Common myeloid progenitor, CD34-positive (primary cell): ENCODE results near the gene VEGFA.

Experiments
- CTCF ChIA-PET: fragments of 350-600 bp; sonication (Branson Sonifier 250); formaldehyde crosslinking; loops from one replicate; lab custom pipeline; 2021; ENCODE audit warnings: antibody characterized with exemption; lab: Charles Lee
- POLR2A ChIA-PET: fragments of 350-600 bp; sonication (Branson Sonifier 250); formaldehyde crosslinking; loops from one replicate; lab custom pipeline; 2021; ENCODE audit warnings: antibody characterized with exemption; lab: Charles Lee
- DNase-seq, 3 donors: peaks; one replicate each; pipeline versions ENCODE4 v3.0.0 to v3.0.0-alpha.2; 2013
- H3K27ac ChIP-seq, 2 experiments: 1 replicate in 1 of 2; 2 replicates in 1 of 2; pipeline ENCODE4 v1.7.0; 2013; ENCODE audit warnings: inconsistent platforms in 2 of 2, low read length in 2 of 2, mild to moderate bottlenecking in 2 of 2, low read depth in 1 of 2, moderate library complexity in 1 of 2; ENCODE audit not compliant: severe bottlenecking in 2 of 2, insufficient read depth in 1 of 2, poor library complexity in 1 of 2
- H3K27me3 ChIP-seq, 5 experiments: replicated peaks in 2 of 5; 1 replicate in 3 of 5; 2 replicates in 2 of 5; pipeline versions ENCODE4 v1.6.1 to v1.7.0; 2013; ENCODE audit warnings: low read length in 4 of 5, mild to moderate bottlenecking in 2 of 5, moderate library complexity in 2 of 5, inconsistent platforms in 1 of 5; ENCODE audit not compliant: insufficient read depth in 5 of 5, control insufficient read depth in 4 of 5
- H3K36me3 ChIP-seq, 4 experiments: 1 replicate in 2 of 4; 2 replicates in 2 of 4; pipeline versions ENCODE4 v1.6.1 to v1.7.0; 2013; ENCODE audit warnings: low read length in 3 of 4, control low read depth in 1 of 4, mild to moderate bottlenecking in 1 of 4; ENCODE audit not compliant: control insufficient read depth in 4 of 4, insufficient read depth in 4 of 4
- H3K4me1 ChIP-seq, 4 experiments: 1 replicate in 3 of 4; 2 replicates in 1 of 4; pipeline versions ENCODE4 v1.6.1 to v1.7.1; 2013; ENCODE audit warnings: low read length in 3 of 4, mild to moderate bottlenecking in 3 of 4, control low read depth in 1 of 4, inconsistent platforms in 1 of 4, moderate library complexity in 1 of 4; ENCODE audit not compliant: control insufficient read depth in 4 of 4, insufficient read depth in 4 of 4; ENCODE audit errors: control extremely low read depth in 1 of 4
- H3K4me3 ChIP-seq, 7 experiments: 1 replicate in 4 of 7; 2 replicates in 3 of 7; pipeline versions ENCODE4 v1.5.1 to v1.7.0; 2013; ENCODE audit warnings: mild to moderate bottlenecking in 7 of 7, low read length in 6 of 7, moderate library complexity in 6 of 7, inconsistent platforms in 2 of 7, low read depth in 2 of 7, control low read depth in 1 of 7; ENCODE audit not compliant: insufficient read depth in 4 of 7, control insufficient read depth in 1 of 7; ENCODE audit errors: extremely low read depth in 1 of 7
- H3K9me3 ChIP-seq, 5 experiments: 1 replicate in 4 of 5; 2 replicates in 1 of 5; pipeline versions ENCODE4 v1.6.1 to v1.7.1; 2013; ENCODE audit warnings: low read length in 4 of 5, mild to moderate bottlenecking in 2 of 5, inconsistent platforms in 1 of 5, low read depth in 1 of 5, moderate library complexity in 1 of 5; ENCODE audit not compliant: control insufficient read depth in 4 of 5, insufficient read depth in 2 of 5; ENCODE audit errors: control extremely low read depth in 1 of 5
- WGBS: methylation state at CpG from one replicate; pipeline ENCODE4 v1.1.5; 2013; ENCODE audit not compliant: insufficient coverage; 5-methylcytosine and 5-hydroxymethylcytosine counted together

VEGFA gene

DNA sequence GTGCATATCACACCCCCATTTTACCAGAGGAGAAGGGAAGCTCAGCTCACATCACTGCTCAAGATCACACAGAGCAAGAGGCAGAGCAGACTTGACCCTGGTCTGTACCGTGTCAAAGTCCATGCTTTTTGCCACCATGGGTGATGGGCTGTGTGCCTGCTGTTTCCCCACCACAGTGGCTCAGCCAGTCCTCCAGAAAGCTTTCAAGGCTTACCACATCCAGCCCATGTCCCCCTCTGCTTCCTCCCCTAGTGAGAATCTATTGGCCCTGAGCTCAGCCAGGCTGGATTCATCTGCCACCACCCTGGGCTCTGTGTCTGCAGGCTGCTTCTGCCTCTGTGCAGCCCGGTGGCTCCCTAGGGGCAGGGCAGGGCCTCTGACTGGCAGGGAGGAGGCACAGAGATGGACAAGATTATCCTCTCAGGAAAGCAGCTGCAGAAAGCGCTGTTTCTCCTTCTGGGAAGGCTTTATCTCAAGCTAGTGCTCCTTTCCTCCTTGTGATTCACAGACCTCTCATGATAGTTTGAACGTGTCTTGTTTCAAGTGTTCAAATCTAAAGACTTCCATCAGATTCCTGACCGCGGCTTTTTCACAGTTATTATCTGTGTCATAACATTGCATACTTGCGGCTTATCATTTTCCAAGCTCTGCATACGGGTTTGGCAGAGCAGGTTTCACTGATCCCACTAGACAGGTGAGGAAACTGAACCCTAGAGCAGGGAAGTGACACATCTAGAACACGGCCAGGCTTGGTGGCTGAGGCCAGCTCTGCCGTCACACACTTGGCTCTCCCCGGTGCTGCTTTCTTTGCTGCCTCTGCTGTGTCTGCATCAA is 37.4 kb downstream of the VEGFA start:
- WGBS, result 57% methylated on average over 11 of the region's 11 CpGs
- no peak overlapping the region for H3K27ac ChIP-seq
- peak in 2 of 3 donors; percentile 85 to 88 for DNase-seq
- peaks cover 0 to 45% (median 26%) of the 10 kb centered on the region in 4 experiments for H3K4me1 ChIP-seq
- H3K9me3 ChIP-seq, result no peaks in the 10 kb centered on the region
- CTCF ChIA-PET, result interaction anchor here (0.7 to 7.9 kb wide), 8 partner anchors 10 to 122 kb away, joined by 3 to 68 read pairs (median 4); no protein-coding TSS in a partner anchor
- POLR2A ChIA-PET, result interaction anchor here (0.6 to 1.1 kb wide), 3 partner anchors 20 to 38 kb away, joined by 3 to 6 read pairs (median 3); partner anchors contain the start of gene VEGFA
- no peaks in the 10 kb centered on the region for H3K27me3 ChIP-seq
- H3K36me3 ChIP-seq, result peaks cover 0 to 2% (median 0%) of the 10 kb centered on the region in 4 experiments
- H3K4me3 ChIP-seq, result no peak overlapping the region

DNA sequence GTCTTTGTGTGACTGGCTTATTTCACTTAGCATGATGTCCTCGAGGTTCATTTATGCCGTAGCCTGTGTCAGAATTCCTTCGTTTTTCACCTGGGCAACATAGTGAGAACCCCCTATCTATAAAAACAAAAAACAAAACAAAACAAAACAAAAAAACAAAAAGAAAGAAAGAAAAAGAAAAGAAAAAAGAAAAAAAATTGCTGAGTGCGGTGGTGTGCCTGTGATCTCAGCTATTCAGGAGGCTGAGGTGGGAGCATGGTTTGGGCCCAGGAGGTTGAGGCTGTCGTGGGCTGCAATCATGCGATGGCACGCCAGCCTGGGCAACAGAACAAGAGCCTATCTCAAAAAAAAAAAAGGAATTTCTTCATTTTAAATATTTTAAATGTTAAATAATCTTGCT is 38.4 kb downstream of the VEGFA start:
- CTCF ChIA-PET, result interaction anchor here (0.6 to 7.9 kb wide), 6 partner anchors 9 to 308 kb away, joined by 3 to 68 read pairs (median 4); no protein-coding TSS in a partner anchor
- Histone ChIP-seq H3K27ac (no peak overlapping the region), H3K4me3 (no peak overlapping the region), H3K4me1 (peaks cover 0 to 44% (median 29%) of the 10 kb centered on the region in 4 experiments), H3K9me3 (no peaks in the 10 kb centered on the region), H3K27me3 (no peaks in the 10 kb centered on the region), H3K36me3 (peaks cover 0 to 2% (median 0%) of the 10 kb centered on the region in 4 experiments)
- 80% methylated on average over 1 of the region's 7 CpGs for WGBS
- no peak for DNase-seq
- POLR2A ChIA-PET, result interaction anchor here (0.6 kb wide), 1 partner anchor 19 kb away, joined by 3 read pairs; no protein-coding TSS in a partner anchor

DNA sequence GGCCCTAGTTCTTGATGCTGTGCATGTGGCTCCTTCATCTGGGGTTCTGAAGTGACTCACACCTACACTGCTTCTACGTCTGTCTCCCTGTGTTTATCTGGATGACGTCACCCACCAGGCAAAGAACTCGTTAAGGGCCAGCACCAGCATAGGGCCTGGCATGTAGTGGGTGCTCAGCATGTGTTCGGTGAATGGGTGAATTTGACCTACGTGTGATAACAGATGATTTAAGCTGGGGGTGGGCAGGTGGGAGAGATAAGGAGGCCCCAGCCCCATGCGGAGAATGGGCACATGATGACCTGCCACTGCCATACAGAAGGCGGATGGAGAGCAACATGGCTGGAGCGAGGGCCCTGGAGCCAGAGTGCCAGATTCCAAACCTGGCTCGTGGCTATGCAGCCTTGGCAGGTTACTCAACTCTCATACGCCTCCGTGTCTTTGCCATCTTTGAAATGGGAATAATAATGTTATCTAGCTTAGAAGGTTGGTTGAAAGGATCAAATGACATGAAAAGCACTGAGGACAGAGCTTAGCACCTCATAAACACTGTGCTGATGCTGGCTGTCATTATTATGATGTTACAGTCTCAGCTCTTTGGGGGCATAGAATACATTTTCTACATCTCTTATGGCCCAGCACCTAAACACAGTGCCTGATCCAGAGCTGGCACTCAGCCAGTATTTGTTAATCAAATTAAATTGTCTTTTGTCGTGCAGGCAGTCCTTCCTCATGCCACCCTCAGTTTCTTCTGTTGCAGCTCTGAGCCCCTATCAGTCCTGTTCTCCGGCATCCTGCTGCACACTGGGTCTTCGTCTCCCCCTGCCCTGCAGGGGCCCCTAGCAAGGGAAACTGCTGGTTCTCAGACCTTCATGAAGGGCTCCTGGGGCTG is 39.6 kb downstream of the VEGFA start:
- Histone ChIP-seq H3K27me3 (no peaks in the 10 kb centered on the region), H3K9me3 (no peaks in the 10 kb centered on the region), H3K27ac (no peak overlapping the region), H3K4me3 (no peak overlapping the region), H3K4me1 (peaks cover 3 to 42% (median 31%) of the 10 kb centered on the region in 4 experiments), H3K36me3 (peaks cover 0 to 2% (median 0%) of the 10 kb centered on the region in 4 experiments)
- ChIA-PET POLR2A (interaction anchor here (0.6 kb wide), 1 partner anchor 347 kb away, joined by 3 read pairs; no protein-coding TSS in a partner anchor), CTCF (interaction anchor here (0.7 to 1.3 kb wide), 3 partner anchors 10 to 35 kb away, joined by 3 to 4 read pairs (median 4); no protein-coding TSS in a partner anchor)
- DNase-seq, result no peak
- 96% methylated on average over 11 of the region's 14 CpGs for WGBS

DNA sequence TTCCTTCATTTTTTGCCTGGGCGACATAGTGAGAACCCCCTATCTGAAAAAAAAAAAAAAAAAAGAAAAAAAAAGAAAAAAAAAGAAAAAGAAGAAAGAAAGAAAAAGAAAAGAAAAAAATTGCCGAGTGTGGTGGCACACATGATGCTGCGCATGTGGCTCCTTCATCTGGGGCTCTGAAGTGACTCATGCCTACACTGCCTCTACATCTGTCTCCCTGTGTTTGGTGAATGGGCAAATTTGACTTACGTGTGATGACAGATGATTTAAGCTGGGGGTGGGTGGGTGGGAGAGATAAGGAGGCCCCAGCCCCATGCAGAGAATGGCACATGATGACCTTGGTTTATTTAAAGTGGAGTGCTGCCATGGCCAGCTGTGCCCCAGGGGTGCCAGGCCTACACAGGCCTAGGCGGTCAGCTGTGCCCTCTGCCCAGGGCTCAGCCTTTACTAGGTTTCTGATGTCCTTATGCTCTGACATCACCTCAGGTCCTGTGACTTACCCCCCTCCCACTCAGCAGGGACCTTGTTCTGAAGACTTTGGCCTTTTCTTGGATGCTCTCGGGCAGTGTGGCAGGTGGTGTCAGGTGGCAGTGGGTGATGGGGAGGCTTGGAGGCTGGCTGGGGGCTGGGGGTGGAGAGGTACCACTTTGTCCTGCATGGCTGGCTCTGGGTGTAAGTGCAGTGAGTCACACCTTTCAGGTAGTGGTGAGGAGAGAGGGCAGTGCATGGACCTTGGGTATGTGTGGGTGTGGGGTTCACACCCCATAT is 41.1 kb downstream of the VEGFA start:
- H3K9me3 ChIP-seq, result no peaks in the 10 kb centered on the region
- H3K4me1 ChIP-seq, result peaks cover 3 to 41% (median 31%) of the 10 kb centered on the region in 4 experiments
- CTCF ChIA-PET, result no interaction called here
- peak in 2 of 3 donors; percentile 69 to 78 for DNase-seq
- H3K27ac ChIP-seq, result no peak overlapping the region
- no peaks in the 10 kb centered on the region for H3K27me3 ChIP-seq
- WGBS, result 100% methylated on average over 1 of the region's 6 CpGs
- peaks cover 0 to 2% (median 0%) of the 10 kb centered on the region in 4 experiments for H3K36me3 ChIP-seq
- no peak overlapping the region for H3K4me3 ChIP-seq
- POLR2A ChIA-PET, result no interaction called here

DNA sequence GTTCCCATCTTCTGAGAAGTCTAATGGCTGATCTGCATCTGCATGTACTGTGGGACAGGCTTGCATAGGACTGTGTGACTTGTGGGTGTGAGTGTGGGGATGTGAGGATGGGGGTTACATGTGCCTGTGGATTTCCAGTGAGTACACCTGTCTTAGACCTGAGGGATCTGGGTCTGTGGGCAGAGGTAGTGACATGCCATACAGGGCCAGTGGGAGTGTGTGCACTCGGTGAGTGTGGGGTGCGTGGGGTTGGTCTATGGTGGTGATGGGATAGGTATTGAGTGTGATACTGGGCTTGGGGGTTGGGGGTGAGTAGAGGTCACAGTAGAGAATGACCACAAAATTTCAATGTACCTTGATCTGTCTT is 41.7 kb downstream of the VEGFA start:
- no peaks in the 10 kb centered on the region for H3K9me3 ChIP-seq
- H3K36me3 ChIP-seq, result no peaks in the 10 kb centered on the region
- no peak overlapping the region for H3K27ac ChIP-seq
- no peak overlapping the region for H3K4me3 ChIP-seq
- H3K27me3 ChIP-seq, result no peaks in the 10 kb centered on the region
- WGBS, result 100% methylated on average over 1 of the region's 2 CpGs
- DNase-seq, result no peak
- ChIA-PET CTCF (no interaction called here), POLR2A (no interaction called here)
- H3K4me1 ChIP-seq, result peaks cover 3 to 41% (median 29%) of the 10 kb centered on the region in 4 experiments

DNA sequence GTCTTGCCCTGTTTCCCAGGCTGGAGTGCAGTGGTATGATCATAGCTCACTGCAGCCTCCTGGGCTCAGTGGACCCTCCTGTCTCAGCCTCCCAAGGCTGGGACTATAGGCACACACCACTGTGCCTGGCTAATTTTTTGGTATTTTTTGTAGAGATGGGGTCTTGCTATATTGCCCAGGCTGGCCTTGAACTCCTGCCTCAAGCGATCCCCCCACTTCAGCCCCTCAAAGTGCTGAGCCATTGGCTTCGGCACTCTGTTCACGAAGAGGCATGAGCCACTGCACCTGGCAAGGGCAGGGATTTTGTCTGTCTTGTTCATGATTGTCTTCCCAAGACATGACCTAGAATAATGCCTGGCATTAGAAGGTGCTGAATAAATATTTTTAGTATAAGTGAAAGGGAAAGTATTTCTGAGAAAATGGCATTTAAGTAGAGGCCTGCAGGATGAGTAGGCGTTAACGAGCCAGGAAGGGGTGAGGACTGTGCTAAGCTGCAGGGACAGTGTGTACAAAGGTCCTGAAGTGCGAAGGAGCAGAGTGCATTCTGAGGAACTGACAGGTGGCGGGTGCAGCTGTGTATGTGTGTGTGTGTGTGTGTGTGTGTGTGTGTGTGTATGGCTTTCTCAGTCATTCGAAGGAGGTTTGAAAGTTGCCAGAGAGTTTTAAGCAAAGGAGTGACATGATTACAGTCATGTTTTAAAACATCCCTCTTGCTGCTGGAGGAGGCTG is 43.0 kb downstream of the VEGFA start:
- CTCF ChIA-PET, result interaction anchor here (1.0 to 2.9 kb wide), 2 partner anchors 17 to 35 kb away, joined by 4 to 12 read pairs; no protein-coding TSS in a partner anchor
- POLR2A ChIA-PET, result interaction anchor here (0.6 kb wide), 1 partner anchor 76 kb away, joined by 3 read pairs; no protein-coding TSS in a partner anchor
- H3K27me3 ChIP-seq, result no peaks in the 10 kb centered on the region
- H3K4me3 ChIP-seq, result no peak overlapping the region
- no peaks in the 10 kb centered on the region for H3K9me3 ChIP-seq
- H3K27ac ChIP-seq, result no peak overlapping the region
- 46% methylated on average over 7 of the region's 8 CpGs for WGBS
- H3K36me3 ChIP-seq, result no peaks in the 10 kb centered on the region
- DNase-seq, result peak; percentile 45 to 92 (median 90)
- H3K4me1 ChIP-seq, result peaks cover 3 to 38% (median 26%) of the 10 kb centered on the region in 4 experiments
